Measurements from ENCODE around the gene NEIL1. TPM values are rescaled to one million over a fixed set of nuclear protein-coding genes. Genes with fewer than 3 reads are reported as not detected.

The NEIL1 gene
- total RNA-seq, 1 experiment from 2014 or later, result 24.8 TPM

- no peak for TF ChIP-seq ZNF532 (CRISPR knock-in tag; IDR thresholded peaks at IDR 0.05; ENCODE audit: borderline replicate concordance)
- TF ChIP-seq MXD4 (CRISPR knock-in tag; IDR thresholded peaks at IDR 0.05; ENCODE audit: borderline replicate concordance), result no peak
- TF ChIP-seq ERG (CRISPR knock-in tag; IDR thresholded peaks at IDR 0.05), result no peak
- TF ChIP-seq ZNF281 (CRISPR knock-in tag; IDR thresholded peaks at IDR 0.05), result no peak
- TF ChIP-seq GABPB1 (CRISPR knock-in tag; IDR thresholded peaks at IDR 0.05), result no peak
- TF ChIP-seq PREB (CRISPR knock-in tag; IDR thresholded peaks at IDR 0.05; ENCODE audit: borderline replicate concordance), result no peak
- no peak for TF ChIP-seq FOXP1 (CRISPR knock-in tag; IDR thresholded peaks at IDR 0.05; ENCODE audit: borderline replicate concordance)
- TF ChIP-seq ESRRA (CRISPR knock-in tag; IDR thresholded peaks at IDR 0.05; ENCODE audit: borderline replicate concordance), result no peak
- TF ChIP-seq E2F1 (CRISPR knock-in tag; IDR thresholded peaks at IDR 0.05), result no peak
Measured at GRCh38 chr15:75356517-75356916, 9.7 kb downstream of the NEIL1 start (continued).

GRCh38 chr15:75357976-75358673 lies 11.3 kb downstream of the NEIL1 start:
- H3K36me3 Mint-ChIP-seq, result peaks cover 10% of the 10 kb centered on the region
- POLR2A ChIA-PET, result no interaction called here
- no peak overlapping the region for H3K27ac Mint-ChIP-seq
- no peaks in the 10 kb centered on the region for H3K27me3 Mint-ChIP-seq (ENCODE audit: low read depth)
- no peaks in the 10 kb centered on the region for H3K4me1 Mint-ChIP-seq
- CTCF ChIA-PET, result no interaction called here
- no peaks in the 10 kb centered on the region for H3K9me3 Mint-ChIP-seq
- no peak for ATAC-seq
- DNase-seq (ENCODE audit: low spot score), result no peak
- TF ChIP-seq ZNF121 (CRISPR knock-in tag; IDR thresholded peaks at IDR 0.05), result no peak
- no peak overlapping the region for H3K4me3 Mint-ChIP-seq
